ENCODE data around the gene GFRA4. TPM values are rescaled to one million over a fixed set of nuclear protein-coding genes. Genes with fewer than 3 reads are reported as not detected.

The GFRA4 gene
- total RNA-seq, 6 experiments from 2014 or later: not detected

GRCh38 chr20:3646651-3647050 is 16.5 kb downstream of the GFRA4 start:
- no peaks in the 10 kb centered on the region for H3K36me3 Mint-ChIP-seq (ENCODE audit: low read depth)
- H3K27me3 Mint-ChIP-seq (ENCODE audit: insufficient read depth): peaks cover 2% of the 10 kb centered on the region
- TF ChIP-seq CTCF (IDR thresholded peaks at IDR 0.05): peak; percentile 16; the same call in 1 of the 2 replicates
- peaks cover 15% of the 10 kb centered on the region for H3K4me1 Mint-ChIP-seq (ENCODE audit: low read depth)
- no peak for DNase-seq
- no peak overlapping the region for H3K4me3 Mint-ChIP-seq
- H3K9me3 Mint-ChIP-seq: no peaks in the 10 kb centered on the region
- no peak overlapping the region for H3K27ac Mint-ChIP-seq

GRCh38 chr20:3646067-3646440 is 17.1 kb downstream of the GFRA4 start:
- TF ChIP-seq CTCF (IDR thresholded peaks at IDR 0.05): no peak
- Mint-ChIP-seq H3K36me3 (ENCODE audit: low read depth) (no peaks in the 10 kb centered on the region), H3K9me3 (no peaks in the 10 kb centered on the region), H3K4me3 (no peak overlapping the region), H3K27ac (peak overlapping the region; percentile 42; the same call in 1 of the 2 replicates), H3K4me1 (ENCODE audit: low read depth) (peaks cover 15% of the 10 kb centered on the region), H3K27me3 (ENCODE audit: insufficient read depth) (peaks cover 2% of the 10 kb centered on the region)
- peak; percentile 9 for DNase-seq

DNA sequence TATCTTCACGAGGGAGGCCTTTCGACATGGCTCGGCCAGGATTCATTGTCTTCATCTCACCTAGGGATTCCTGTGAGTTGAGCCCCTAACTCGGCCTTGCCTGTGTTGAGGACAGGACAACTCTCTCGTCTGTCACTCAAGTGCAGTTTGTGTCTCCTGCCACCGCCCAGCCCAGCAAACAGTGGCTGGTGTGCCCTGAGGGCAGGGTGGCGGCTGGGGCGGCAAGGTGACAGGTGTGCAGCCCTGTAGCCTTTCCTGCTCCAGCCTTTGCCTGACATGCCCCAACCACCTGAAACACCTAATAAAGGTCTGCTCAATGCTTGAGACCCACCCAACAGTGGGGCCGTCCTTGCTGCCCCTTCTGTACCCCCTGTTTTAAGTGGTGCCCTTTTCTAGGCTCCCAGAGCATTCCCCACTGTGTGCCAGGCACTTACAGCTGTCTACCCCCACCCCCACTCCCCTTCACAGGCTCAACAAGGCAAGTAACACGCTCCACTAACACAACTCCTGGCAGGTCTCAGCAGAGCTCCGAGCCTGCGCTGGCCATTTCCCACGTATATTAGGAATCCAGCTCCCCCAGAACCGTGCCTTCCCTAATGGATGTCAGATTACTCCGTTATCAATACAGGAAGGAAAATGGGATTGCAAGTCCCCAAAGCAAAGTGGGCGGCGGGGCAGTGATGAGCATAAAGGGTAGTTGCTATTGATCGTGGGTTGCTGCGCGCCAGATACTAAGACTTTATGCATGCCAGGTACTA is 17.7 kb downstream of the GFRA4 start:
- Mint-ChIP-seq H3K27ac (no peak overlapping the region), H3K9me3 (no peaks in the 10 kb centered on the region), H3K4me3 (no peak overlapping the region), H3K27me3 (ENCODE audit: insufficient read depth) (peaks cover 2% of the 10 kb centered on the region), H3K4me1 (ENCODE audit: low read depth) (peaks cover 15% of the 10 kb centered on the region), H3K36me3 (ENCODE audit: low read depth) (no peaks in the 10 kb centered on the region)
- no peak for DNase-seq
- no peak for TF ChIP-seq CTCF (IDR thresholded peaks at IDR 0.05)

- no peaks in the 10 kb centered on the region for H3K27me3 Mint-ChIP-seq (ENCODE audit: insufficient read depth)
- no peak overlapping the region for H3K4me3 Mint-ChIP-seq
- H3K4me1 Mint-ChIP-seq (ENCODE audit: low read depth): no peaks in the 10 kb centered on the region
- no peak for TF ChIP-seq CTCF (IDR thresholded peaks at IDR 0.05)
- H3K27ac Mint-ChIP-seq: no peak overlapping the region
- H3K9me3 Mint-ChIP-seq: no peaks in the 10 kb centered on the region
- no peak for DNase-seq
- no peaks in the 10 kb centered on the region for H3K36me3 Mint-ChIP-seq (ENCODE audit: low read depth)
Measured at GRCh38 chr20:3640259-3640658, 22.9 kb downstream of the GFRA4 start.

- TF ChIP-seq CTCF (IDR thresholded peaks at IDR 0.05): no peak
- no peaks in the 10 kb centered on the region for H3K9me3 Mint-ChIP-seq
- H3K36me3 Mint-ChIP-seq (ENCODE audit: low read depth): no peaks in the 10 kb centered on the region
- no peaks in the 10 kb centered on the region for H3K27me3 Mint-ChIP-seq (ENCODE audit: insufficient read depth)
- DNase-seq: no peak
- H3K4me1 Mint-ChIP-seq (ENCODE audit: low read depth): no peaks in the 10 kb centered on the region
- no peak overlapping the region for H3K4me3 Mint-ChIP-seq
- H3K27ac Mint-ChIP-seq: no peak overlapping the region
Measured at GRCh38 chr20:3635346-3635745, 27.9 kb downstream of the GFRA4 start.
